ENCODE data around the gene SMCO1. TPM values are rescaled to one million over a fixed set of nuclear protein-coding genes. Genes with fewer than 3 reads are reported as not detected.
"Not testable (repeated sequence)": the region's sequence is repeated elsewhere in the genome, so short reads cannot be mapped to it uniquely, and the experiment has no call there.

SMCO1 gene
- total RNA-seq, 1 donor from 2014 or later = not detected

DNA sequence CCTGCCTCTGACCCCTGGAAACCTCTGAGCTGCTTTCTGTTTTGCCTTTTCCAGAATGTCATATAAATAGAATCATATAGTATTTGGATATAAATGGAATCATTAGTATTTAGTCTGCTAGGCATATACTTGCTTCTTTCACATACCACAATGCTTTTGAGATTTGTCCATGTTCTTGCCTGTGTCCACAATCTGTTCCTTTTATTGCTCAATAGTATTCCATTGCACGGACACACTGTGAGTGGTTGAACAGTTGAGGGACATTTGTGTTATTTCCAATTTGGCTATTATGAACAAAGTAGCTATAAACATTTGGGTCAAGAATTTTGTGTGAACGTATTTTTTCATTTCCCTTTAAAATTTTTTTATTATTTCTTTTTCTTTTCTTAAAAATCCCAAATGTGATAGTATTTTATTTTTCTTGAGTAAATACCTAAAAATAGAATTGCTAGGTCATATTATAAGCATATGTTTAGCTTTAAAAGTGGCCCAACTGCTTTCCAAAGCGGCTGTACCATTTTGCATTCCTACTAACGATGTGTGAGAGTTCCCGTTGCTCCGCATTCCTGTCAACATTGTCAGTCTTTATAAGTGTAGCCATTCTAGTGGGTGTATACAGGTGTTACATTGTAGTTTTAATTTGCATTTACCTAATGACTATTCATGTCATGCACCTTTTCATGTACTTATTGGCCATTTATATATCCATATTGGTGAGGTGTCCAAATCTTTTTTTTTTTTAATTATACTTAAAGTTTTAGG is 26.7 kb upstream of the SMCO1 start:
- intact Hi-C loops (cut with micrococcal nuclease) = no loop called here
- peaks cover 10% of the 10 kb centered on the region for H3K27me3 Mint-ChIP-seq
- H3K4me3 Mint-ChIP-seq = no peak overlapping the region
- DNase-seq = no peak
- H3K27ac Mint-ChIP-seq = no peak overlapping the region
- peaks cover 3% of the 10 kb centered on the region for H3K4me1 Mint-ChIP-seq
- no peaks in the 10 kb centered on the region for H3K36me3 Mint-ChIP-seq (ENCODE audit: low read depth)
- no peaks in the 10 kb centered on the region for H3K9me3 Mint-ChIP-seq

DNA sequence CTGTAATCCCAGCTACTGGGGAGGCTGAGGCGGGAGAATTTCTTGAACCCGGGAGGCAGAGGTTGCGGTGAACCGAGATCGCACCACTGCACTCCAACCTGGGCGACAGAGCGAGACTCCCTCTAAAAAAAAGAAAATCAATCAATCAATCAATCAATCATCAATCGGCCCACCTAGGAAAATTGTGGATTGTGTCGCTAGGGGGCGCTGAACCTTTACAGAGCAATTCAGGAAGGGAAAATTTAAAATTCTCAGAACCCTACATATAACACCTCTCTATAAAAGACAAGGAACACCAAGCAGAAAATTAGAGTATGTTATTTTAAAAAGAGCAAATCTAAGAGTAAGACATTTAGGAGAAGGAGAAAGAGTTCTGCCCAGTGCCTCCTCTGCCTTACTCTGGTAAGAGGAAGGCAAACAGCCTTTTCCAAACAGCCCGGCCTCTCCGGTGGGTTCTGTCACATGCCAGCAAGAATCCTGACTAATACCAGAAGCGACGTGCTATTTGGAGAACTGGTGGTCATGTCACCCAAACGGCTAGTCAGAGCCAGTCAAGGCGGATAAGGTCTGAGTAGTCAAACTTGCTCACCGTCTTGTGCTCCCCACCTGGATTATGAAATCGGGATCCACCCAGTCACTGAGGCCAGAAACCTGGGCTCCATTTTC is 22.3 kb upstream of the SMCO1 start:
- H3K9me3 Mint-ChIP-seq = no peaks in the 10 kb centered on the region
- peak; percentile 89 for DNase-seq
- peaks cover 8% of the 10 kb centered on the region for H3K27me3 Mint-ChIP-seq
- intact Hi-C loops (cut with micrococcal nuclease) = loop anchor here (1.0 to 2.0 kb wide), 3 partner anchors 31 to 147 kb away; partner anchors contain the start of genes FBXO45 and WDR53
- H3K27ac Mint-ChIP-seq = no peak overlapping the region
- H3K4me1 Mint-ChIP-seq = peaks cover 3% of the 10 kb centered on the region
- H3K36me3 Mint-ChIP-seq (ENCODE audit: low read depth) = no peaks in the 10 kb centered on the region
- H3K4me3 Mint-ChIP-seq = no peak overlapping the region

DNA sequence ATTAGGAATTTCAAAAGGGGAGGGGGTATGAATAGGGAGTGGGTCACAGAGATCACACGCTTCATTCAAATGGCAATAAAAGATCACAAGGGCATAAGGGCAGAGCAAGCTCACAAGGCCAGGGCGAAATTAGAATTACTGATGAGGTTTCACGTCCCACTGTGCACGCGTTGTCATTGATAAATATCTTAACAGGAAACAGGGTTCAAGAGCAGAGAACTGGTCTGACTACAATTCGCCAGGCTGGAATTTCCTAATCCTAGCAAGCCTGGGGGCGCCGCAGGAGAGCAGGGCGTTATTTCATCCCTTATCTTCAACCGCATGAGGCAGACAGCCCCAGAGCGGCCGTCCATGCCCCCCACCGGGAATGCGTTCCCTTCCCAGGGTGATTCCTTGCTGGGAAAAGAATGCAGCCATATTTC is 18.1 kb upstream of the SMCO1 start:
- Mint-ChIP-seq H3K4me3 (no peak overlapping the region), H3K4me1 (peaks cover 8% of the 10 kb centered on the region), H3K36me3 (ENCODE audit: low read depth) (no peaks in the 10 kb centered on the region), H3K27me3 (peaks cover 15% of the 10 kb centered on the region), H3K27ac (no peak overlapping the region), H3K9me3 (peaks cover 8% of the 10 kb centered on the region)
- no peak for DNase-seq
- intact Hi-C loops (cut with micrococcal nuclease) = no loop called here

DNA sequence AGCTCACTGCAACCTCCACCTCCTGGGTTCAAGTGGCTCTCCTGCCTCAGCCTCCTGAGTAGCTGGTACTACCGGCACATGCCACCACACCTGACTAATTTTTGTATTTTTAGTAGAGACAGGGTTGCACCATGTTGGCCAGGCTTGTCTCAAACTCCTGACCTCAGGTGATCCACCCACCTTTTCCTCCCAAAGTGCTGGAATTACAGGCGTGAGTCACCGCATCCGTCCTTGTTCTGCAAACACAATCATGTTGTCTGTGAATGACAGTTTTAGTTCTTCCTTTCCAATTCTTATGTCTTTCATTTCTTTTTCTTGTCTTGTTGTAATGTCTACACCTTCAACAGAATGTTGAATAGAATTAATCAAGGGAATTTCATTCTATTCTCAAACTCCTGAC is 16.3 kb upstream of the SMCO1 start:
- H3K27me3 Mint-ChIP-seq = peaks cover 15% of the 10 kb centered on the region
- intact Hi-C loops (cut with micrococcal nuclease) = no loop called here
- no peak for DNase-seq
- H3K27ac Mint-ChIP-seq = no peak overlapping the region
- H3K4me3 Mint-ChIP-seq = no peak overlapping the region
- peaks cover 8% of the 10 kb centered on the region for H3K9me3 Mint-ChIP-seq
- peaks cover 12% of the 10 kb centered on the region for H3K4me1 Mint-ChIP-seq
- H3K36me3 Mint-ChIP-seq (ENCODE audit: low read depth) = no peaks in the 10 kb centered on the region

DNA sequence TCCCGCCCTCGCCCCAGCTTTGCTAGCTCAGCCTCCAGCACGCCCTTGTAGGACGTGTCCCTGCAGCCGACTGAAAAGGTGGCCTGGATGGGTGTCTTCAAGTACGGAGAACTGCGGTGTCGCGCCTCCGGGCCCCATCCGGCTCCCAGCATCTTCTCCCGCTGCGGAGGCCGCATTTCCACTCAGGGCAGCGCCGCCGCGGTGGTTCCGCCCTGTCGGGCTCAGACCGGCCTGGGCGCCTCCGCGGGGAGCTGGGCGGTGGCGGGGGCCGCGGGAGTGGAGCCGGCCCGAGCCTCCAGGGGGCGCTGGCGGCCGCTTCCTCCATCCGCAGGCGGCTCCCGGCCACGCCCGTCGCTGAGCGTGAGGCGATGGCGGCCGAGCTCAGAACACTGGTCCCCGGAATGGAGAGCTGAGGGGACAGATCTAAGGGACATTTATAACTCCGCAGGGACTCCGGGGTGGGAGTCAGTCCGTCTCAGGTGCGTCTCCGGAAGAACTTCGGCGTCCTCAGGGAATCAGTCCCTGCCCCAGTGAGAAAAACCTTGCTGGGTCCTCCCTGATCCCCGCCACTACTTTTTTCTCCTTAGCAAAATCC is 13.6 kb upstream of the SMCO1 start:
- H3K27ac Mint-ChIP-seq = peak overlapping the region; percentile 82
- intact Hi-C loops (cut with micrococcal nuclease) = loop anchor here (1.0 to 5.0 kb wide), 3 partner anchors 26 to 256 kb away; partner anchors contain the start of genes FBXO45 and WDR53
- H3K9me3 Mint-ChIP-seq = peaks cover 11% of the 10 kb centered on the region
- H3K27me3 Mint-ChIP-seq = peaks cover 12% of the 10 kb centered on the region
- H3K4me1 Mint-ChIP-seq = peaks cover 12% of the 10 kb centered on the region
- peak; percentile 95 for DNase-seq
- no peaks in the 10 kb centered on the region for H3K36me3 Mint-ChIP-seq (ENCODE audit: low read depth)
- peak overlapping the region; percentile 75 for H3K4me3 Mint-ChIP-seq

DNA sequence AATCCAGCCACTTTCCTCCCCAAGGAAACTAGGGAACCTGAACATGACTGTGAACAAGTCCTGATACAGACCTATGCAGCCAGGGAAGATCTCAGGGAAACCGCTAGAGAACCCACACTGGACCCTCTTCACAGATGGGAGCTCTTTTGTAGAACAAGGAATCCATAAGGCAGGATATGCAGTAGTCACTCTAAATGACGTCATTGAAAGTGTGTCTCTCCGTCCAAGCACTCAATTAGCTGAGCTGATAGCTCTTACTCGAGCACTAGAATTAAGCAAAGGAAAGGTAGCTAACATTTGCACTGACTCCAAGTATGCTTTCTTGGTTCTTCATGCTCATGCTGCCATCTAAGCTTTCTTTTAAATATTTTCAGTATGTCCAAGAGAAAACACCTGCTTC is 10.0 kb upstream of the SMCO1 start:
- intact Hi-C loops (cut with micrococcal nuclease) = loop anchor here (5.0 kb wide), 2 partner anchors 42 to 253 kb away; partner anchors contain the start of genes FBXO45 and WDR53
- Mint-ChIP-seq H3K9me3 (peaks cover 14% of the 10 kb centered on the region), H3K27ac (no peak overlapping the region)

DNA sequence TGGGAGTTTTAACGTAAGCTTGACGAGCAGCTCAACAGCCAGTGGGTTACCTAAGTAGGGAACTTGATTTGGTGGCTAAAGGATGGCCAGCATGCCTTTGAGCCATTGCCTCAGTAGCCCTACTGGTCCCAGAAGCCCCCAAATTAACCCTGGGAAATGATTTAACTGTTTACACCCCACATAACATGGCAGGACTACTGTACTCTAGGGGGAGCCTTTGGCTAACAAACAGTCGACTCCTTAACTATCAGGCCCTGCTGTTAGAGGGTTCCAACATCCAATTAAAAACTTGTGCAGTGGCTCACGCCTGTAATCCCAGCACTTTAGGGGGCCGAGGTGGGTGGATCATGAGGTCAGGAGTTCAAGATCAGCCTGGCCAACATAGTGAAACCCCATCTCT is 9.4 kb upstream of the SMCO1 start:
- H3K27me3 Mint-ChIP-seq = no peaks in the 10 kb centered on the region

More for the DNA sequence above, 10.0 kb upstream of the SMCO1 start:
- Mint-ChIP-seq H3K36me3 (ENCODE audit: low read depth) (peaks cover 5% of the 10 kb centered on the region), H3K4me1 (peaks cover 9% of the 10 kb centered on the region), H3K27me3 (no peaks in the 10 kb centered on the region), H3K4me3 (no peak overlapping the region)
- DNase-seq = no peak

DNA sequence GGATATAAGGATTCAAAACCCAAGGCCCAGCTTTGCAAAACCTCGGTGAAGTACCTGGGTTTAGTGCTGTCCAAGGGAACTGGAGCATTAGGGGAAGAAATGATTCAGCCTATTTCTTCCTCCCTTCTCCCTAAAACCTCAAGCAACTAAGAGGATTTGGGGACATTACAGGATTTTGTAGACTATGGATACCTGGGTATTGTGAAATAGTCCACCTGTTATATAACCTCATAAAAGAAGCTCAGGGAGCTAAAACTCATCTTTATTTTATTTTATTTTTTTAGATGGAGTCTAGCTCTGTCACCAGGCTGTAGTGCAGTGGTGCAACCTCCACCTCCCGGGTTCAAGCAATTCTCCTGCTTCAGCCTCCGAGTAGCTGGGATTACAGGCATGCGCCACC is 8.7 kb upstream of the SMCO1 start:
- H3K27me3 Mint-ChIP-seq = peaks cover 1% of the 10 kb centered on the region

More for the DNA sequence above, 9.4 kb upstream of the SMCO1 start:
- no peak overlapping the region for H3K27ac Mint-ChIP-seq
- no peak overlapping the region for H3K4me3 Mint-ChIP-seq
- H3K9me3 Mint-ChIP-seq = peaks cover 15% of the 10 kb centered on the region
- no peak for DNase-seq
- peaks cover 5% of the 10 kb centered on the region for H3K36me3 Mint-ChIP-seq (ENCODE audit: low read depth)
- intact Hi-C loops (cut with micrococcal nuclease) = no loop called here
- H3K4me1 Mint-ChIP-seq = peaks cover 9% of the 10 kb centered on the region

DNA sequence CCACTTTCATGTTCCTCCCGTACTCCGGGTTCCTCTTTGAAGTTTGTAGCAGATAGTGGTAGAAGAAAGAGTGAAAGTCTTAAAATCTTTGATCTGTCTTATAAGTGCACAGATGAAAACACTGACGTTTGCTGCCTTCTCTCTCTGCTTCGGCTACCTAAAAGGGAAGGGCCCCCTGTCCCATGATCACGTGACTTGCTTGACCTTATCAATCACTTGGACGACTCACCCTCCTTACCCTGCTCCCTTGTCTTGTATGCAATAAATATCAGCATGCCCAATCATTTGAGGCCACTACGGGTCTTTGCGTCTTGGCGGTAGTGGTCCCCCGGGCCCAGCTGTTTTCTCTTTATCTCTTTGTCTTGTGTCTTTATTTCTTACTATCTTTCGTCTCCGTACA is 6.1 kb upstream of the SMCO1 start:
- H3K36me3 Mint-ChIP-seq (ENCODE audit: low read depth); H3K27me3 Mint-ChIP-seq; DNase-seq; H3K4me1 Mint-ChIP-seq; H3K4me3 Mint-ChIP-seq; H3K27ac Mint-ChIP-seq; intact Hi-C loops (cut with micrococcal nuclease): not testable (repeated sequence)
- peaks cover 22% of the 10 kb centered on the region for H3K9me3 Mint-ChIP-seq

More for the DNA sequence above, 8.7 kb upstream of the SMCO1 start:
- intact Hi-C loops (cut with micrococcal nuclease) = no loop called here
- peaks cover 7% of the 10 kb centered on the region for H3K36me3 Mint-ChIP-seq (ENCODE audit: low read depth)
- no peak overlapping the region for H3K4me3 Mint-ChIP-seq
- H3K27ac Mint-ChIP-seq = no peak overlapping the region
- H3K9me3 Mint-ChIP-seq = peaks cover 22% of the 10 kb centered on the region
- DNase-seq = no peak
- peaks cover 8% of the 10 kb centered on the region for H3K4me1 Mint-ChIP-seq

DNA sequence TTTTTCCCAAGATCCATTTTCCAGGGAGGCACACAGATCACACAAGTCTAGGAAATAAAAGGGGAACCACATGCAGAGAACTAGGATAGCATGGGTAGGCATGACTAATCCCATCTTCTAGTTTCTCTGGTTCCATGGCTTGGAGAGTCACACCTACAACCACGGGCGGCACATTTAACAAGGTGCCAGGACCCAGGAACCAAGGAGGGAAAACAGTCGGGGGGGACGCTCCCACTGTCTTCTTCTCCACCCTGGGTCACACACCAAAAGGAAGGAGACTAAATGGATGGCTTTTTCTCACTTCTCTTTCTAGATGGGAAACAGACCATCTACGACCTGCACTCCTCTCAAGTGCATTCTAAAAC is 4.6 kb upstream of the SMCO1 start:
- Mint-ChIP-seq H3K9me3 (peaks cover 21% of the 10 kb centered on the region), H3K4me1 (peaks cover 2% of the 10 kb centered on the region), H3K36me3 (ENCODE audit: low read depth) (peaks cover 7% of the 10 kb centered on the region), H3K27me3 (peaks cover 1% of the 10 kb centered on the region), H3K27ac (no peak overlapping the region), H3K4me3 (no peak overlapping the region)
- intact Hi-C loops (cut with micrococcal nuclease) = loop anchor here (1.0 to 5.0 kb wide), 3 partner anchors 33 to 266 kb away; partner anchors contain the start of gene DYNLT2B
- peak; percentile 68 for DNase-seq

DNA sequence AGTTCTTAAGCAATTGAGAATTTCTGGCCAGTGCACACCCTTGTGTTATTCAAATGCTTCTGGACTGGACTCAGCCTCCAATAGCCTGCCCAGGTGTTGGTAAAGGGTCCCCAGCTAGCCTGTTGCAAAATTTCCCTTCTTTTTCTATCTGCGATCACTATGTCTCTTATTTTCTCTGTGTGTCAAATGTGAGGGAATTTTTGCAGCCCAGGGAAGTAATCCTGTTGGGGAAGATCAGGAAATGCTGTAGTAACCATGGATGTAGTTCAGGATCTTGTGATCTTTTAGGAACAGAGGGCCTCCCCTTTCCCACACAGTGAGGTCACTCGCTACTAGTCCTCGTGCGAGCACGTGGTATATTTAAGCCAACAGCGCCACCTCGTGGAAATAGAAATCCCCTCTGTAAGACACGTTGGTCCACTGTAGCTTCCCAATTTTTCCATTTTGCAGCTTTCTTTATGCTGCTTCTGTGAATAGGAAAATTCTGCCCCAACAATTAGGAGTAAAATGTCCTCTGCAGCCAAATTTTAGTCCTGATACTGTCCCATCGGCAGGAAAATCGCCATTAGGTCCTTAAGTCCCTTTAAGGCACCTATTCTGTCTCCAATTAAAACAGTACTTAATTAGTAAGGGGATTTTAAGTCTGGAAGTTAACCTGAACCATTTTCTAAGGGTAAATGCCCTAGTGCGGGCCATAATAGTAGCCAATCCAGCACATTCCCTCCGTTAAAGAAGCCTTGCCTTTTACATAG is 4.0 kb upstream of the SMCO1 start:
- DNase-seq = peak; percentile 89
- Mint-ChIP-seq H3K4me3 (no peak overlapping the region), H3K27ac (no peak overlapping the region), H3K9me3 (peaks cover 24% of the 10 kb centered on the region), H3K27me3 (peaks cover 1% of the 10 kb centered on the region), H3K36me3 (ENCODE audit: low read depth) (peaks cover 9% of the 10 kb centered on the region), H3K4me1 (peaks cover 2% of the 10 kb centered on the region)
- intact Hi-C loops (cut with micrococcal nuclease) = loop anchor here (1.0 to 5.0 kb wide), 3 partner anchors 33 to 266 kb away; partner anchors contain the start of gene DYNLT2B

DNA sequence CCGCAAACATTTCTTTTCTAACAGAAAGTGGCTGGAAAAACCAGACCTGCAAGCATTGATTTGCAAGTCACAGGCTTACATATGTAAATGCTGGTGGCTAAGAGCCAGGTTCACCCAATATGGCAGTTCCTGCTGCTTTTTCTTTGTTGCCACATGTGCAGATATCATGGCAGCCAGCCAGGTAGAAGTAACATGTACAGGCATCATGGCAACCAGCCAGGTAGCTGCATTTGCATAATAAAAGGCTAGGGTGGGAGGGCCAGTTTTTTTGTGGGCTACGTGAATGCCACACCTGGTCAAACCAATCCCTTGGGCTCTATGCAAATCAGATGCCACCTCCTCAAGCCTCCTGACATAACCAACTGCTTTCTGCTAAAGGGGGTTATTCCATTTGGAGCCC is 2.8 kb upstream of the SMCO1 start:
- DNase-seq = no peak
- H3K27me3 Mint-ChIP-seq = peaks cover 5% of the 10 kb centered on the region
- H3K9me3 Mint-ChIP-seq = peaks cover 30% of the 10 kb centered on the region
- H3K4me3 Mint-ChIP-seq = no peak overlapping the region
- H3K36me3 Mint-ChIP-seq (ENCODE audit: low read depth) = peaks cover 12% of the 10 kb centered on the region
- H3K27ac Mint-ChIP-seq = no peak overlapping the region
- peaks cover 5% of the 10 kb centered on the region for H3K4me1 Mint-ChIP-seq
- intact Hi-C loops (cut with micrococcal nuclease) = loop anchor here (5.0 kb wide), 1 partner anchor 201 kb away; the partner anchor contains the start of gene DYNLT2B

DNA sequence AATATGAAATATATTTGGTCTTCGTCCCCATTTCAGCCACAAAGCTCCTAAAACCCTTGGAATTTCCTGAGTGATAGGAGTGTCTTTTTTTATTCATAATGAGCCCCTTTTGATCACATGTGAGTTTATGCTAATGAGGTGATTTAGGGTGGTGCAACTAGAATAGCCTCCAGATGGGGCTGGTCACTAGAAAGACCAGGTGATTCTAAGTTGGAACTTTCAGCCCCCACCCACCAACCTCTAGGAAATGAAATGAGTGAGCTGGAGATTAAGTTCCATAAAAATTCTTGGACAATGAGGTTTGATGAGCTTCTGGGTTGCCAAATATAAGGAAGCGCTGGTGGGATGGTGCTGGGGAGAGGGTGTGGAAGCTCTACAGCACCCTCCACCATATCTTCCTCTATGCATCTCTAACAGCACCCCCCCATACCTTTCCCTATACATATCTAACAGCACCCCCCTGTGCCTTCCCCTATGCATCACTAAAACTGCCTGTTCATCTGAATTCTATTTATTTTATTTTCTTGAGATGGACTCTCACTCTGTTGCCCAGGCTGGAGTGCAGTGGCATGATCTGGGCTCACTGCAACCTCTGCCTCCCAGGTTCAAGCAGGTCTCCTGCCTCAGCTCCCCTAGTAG is 2.1 kb upstream of the SMCO1 start:
- peaks cover 5% of the 10 kb centered on the region for H3K4me1 Mint-ChIP-seq
- no peak overlapping the region for H3K4me3 Mint-ChIP-seq
- DNase-seq = no peak
- H3K27me3 Mint-ChIP-seq = peaks cover 5% of the 10 kb centered on the region
- peaks cover 30% of the 10 kb centered on the region for H3K9me3 Mint-ChIP-seq
- H3K36me3 Mint-ChIP-seq (ENCODE audit: low read depth) = peaks cover 12% of the 10 kb centered on the region
- H3K27ac Mint-ChIP-seq = no peak overlapping the region
- intact Hi-C loops (cut with micrococcal nuclease) = loop anchor here (5.0 kb wide), 1 partner anchor 200 kb away; the partner anchor contains the start of gene DYNLT2B
